Neural cell (in vitro differentiated cells): ENCODE data around the gene DOK6. TPM values are rescaled to one million over a fixed set of nuclear protein-coding genes. Genes with fewer than 3 reads are reported as not detected.

Experiments used
- H2AFZ ChIP-seq: fragments of 200-600, 300-800 bp; sonication (generic), shearing (Covaris generic); 2 replicates; pipeline ENCODE4 v1.6.0; 2014; ENCODE audit warnings: low read depth, mild to moderate bottlenecking, antibody characterized with exemption, low read length, moderate library complexity
- H3F3A ChIP-seq: fragments of 200-600 bp; shearing (Covaris generic); 2 replicates; pipeline ENCODE4 v1.6.1; 2016; ENCODE audit warnings: mild to moderate bottlenecking, moderate library complexity, mixed read lengths, antibody characterized with exemption, low read length; ENCODE audit not compliant: insufficient read depth, poor library complexity, severe bottlenecking
- H3K27ac ChIP-seq: fragments of 200-600, 300-800 bp; sonication (generic), shearing (Covaris generic); 2 replicates; pipeline ENCODE4 v1.5.1; 2014; ENCODE audit warnings: mild to moderate bottlenecking, low read length, moderate library complexity
- H3K27me3 ChIP-seq: fragments of 300-800, 200-600 bp; sonication (generic), shearing (Covaris generic); 2 replicates; pipeline ENCODE4 v1.6.0; 2014; ENCODE audit warnings: mild to moderate bottlenecking, low read depth, low read length, moderate library complexity; ENCODE audit not compliant: insufficient read depth
- H3K36me3 ChIP-seq: fragments of 300-800, 200-600 bp; sonication (generic), shearing (Covaris generic); 2 replicates; pipeline ENCODE4 v1.5.1; 2014; ENCODE audit warnings: mild to moderate bottlenecking, antibody characterized with exemption, low read length, moderate library complexity; ENCODE audit not compliant: insufficient read depth
- H3K4me2 ChIP-seq: fragments of 300-800, 200-600 bp; sonication (generic), shearing (Covaris generic); 2 replicates; pipeline ENCODE4 v1.6.0; 2014; ENCODE audit warnings: mild to moderate bottlenecking, low read length
- H3K4me3 ChIP-seq: fragments of 300-800, 200-600 bp; sonication (generic), shearing (Covaris generic); 2 replicates; pipeline ENCODE4 v1.5.1; 2014; ENCODE audit warnings: mild to moderate bottlenecking, low read length, moderate library complexity
- H3K79me2 ChIP-seq: fragments of 200-600 bp; shearing (Covaris generic); replicated peaks from 2 replicates; pipeline ENCODE4 v1.6.0; 2014; ENCODE audit warnings: mild to moderate bottlenecking, low read length, moderate library complexity; ENCODE audit not compliant: insufficient read depth
- H3K9ac ChIP-seq: fragments of 300-800, 200-600 bp; sonication (generic), shearing (Covaris generic); 2 replicates; pipeline ENCODE4 v1.6.1; 2016; ENCODE audit warnings: mild to moderate bottlenecking, low read length, mixed read lengths
- H3K9me2 ChIP-seq: fragments of 200-600 bp; shearing (Covaris generic); 2 replicates; pipeline ENCODE4 v1.6.1; 2016; ENCODE audit warnings: mild to moderate bottlenecking, low read length, mixed read lengths; ENCODE audit not compliant: insufficient read depth
- H3K9me3 ChIP-seq: fragments of 200-600, 300-800 bp; sonication (generic), shearing (Covaris generic); 2 replicates; pipeline ENCODE4 v1.6.1; 2016; ENCODE audit warnings: mild to moderate bottlenecking, mixed run types, low read length, moderate library complexity, mixed read lengths
- H4K20me1 ChIP-seq: fragments of 200-600 bp; shearing (Covaris generic); 2 replicates; pipeline ENCODE4 v1.6.1; 2016; ENCODE audit warnings: mild to moderate bottlenecking, mixed run types; ENCODE audit not compliant: insufficient read depth
- CTCF ChIP-seq: fragments of 450-650 bp; IDR thresholded peaks from 2 replicates; pipeline ENCODE4 v1.5.1; 2014; ENCODE audit warnings: antibody characterized with exemption, mild to moderate bottlenecking, moderate library complexity; ENCODE audit not compliant: poor library complexity, severe bottlenecking
- EP300 ChIP-seq: fragments of 450-650 bp; conservative IDR thresholded peaks from 2 replicates; pipeline ENCODE4 v1.6.1; 2014; ENCODE audit warnings: antibody characterized with exemption, mild to moderate bottlenecking, moderate library complexity; ENCODE audit not compliant: poor library complexity, severe bottlenecking
- EZH2 ChIP-seq: fragments of 200-600, 300-800 bp; shearing (Covaris generic), sonication (generic); IDR thresholded peaks from 2 replicates; pipeline ENCODE4 v1.6.1; 2014; ENCODE audit warnings: antibody characterized with exemption, low read length, borderline replicate concordance, mild to moderate bottlenecking; ENCODE audit not compliant: insufficient read depth, poor library complexity, severe bottlenecking
- MXI1 ChIP-seq: fragments of 450-650 bp; conservative IDR thresholded peaks from 2 replicates; pipeline ENCODE4 v1.6.1; 2014; ENCODE audit warnings: antibody characterized with exemption, mild to moderate bottlenecking; ENCODE audit not compliant: poor library complexity, severe bottlenecking
- POLR2AphosphoS5 ChIP-seq: IDR thresholded peaks from 2 replicates; pipeline ENCODE4 v1.6.1; 2012
- RAD21 ChIP-seq: fragments of 450-650 bp; conservative IDR thresholded peaks from 2 replicates; pipeline ENCODE4 v1.6.1; 2014; ENCODE audit warnings: antibody characterized with exemption, mild to moderate bottlenecking, moderate library complexity
- REST ChIP-seq: IDR thresholded peaks from 2 replicates; pipeline ENCODE4 v1.6.1; 2012; ENCODE audit warnings: borderline replicate concordance
- SMC3 ChIP-seq: fragments of 450-650 bp; conservative IDR thresholded peaks from 2 replicates; pipeline ENCODE4 v1.6.1; 2014; ENCODE audit warnings: antibody characterized with exemption, mild to moderate bottlenecking, moderate library complexity; ENCODE audit not compliant: poor library complexity
- TAF1 ChIP-seq: IDR thresholded peaks from 2 replicates; pipeline ENCODE4 v1.6.1; 2012; ENCODE audit warnings: low read depth
- polyA plus RNA-seq: library from polyadenylated mRNA; depleted of rRNA; stranded (reverse); fragments of >200 nt; gene quantifications from 2 replicates; pipeline ENCODE4 v1.2.3, GENCODE V29; 2014

Gene DOK6
- polyA plus RNA-seq, 1 donor from 2014 or later: 9.7 TPM

- Histone ChIP-seq H3K36me3 (no peaks in the 10 kb centered on the region), H3K79me2 (no peaks in the 10 kb centered on the region), H3K4me2 (no peak overlapping the region), H3K27ac (no peak overlapping the region), H3K9me2 (no peaks in the 10 kb centered on the region), H3K9me3 (no peaks in the 10 kb centered on the region), H3K4me3 (no peak overlapping the region), H3K27me3 (no peaks in the 10 kb centered on the region), H3K9ac (no peak overlapping the region), H4K20me1 (no peaks in the 10 kb centered on the region), H2AFZ (no peak overlapping the region), H3F3A (no peaks in the 10 kb centered on the region)
- TF ChIP-seq EP300 (no peak), TAF1 (no peak), RAD21 (no peak), POLR2AphosphoS5 (no peak), SMC3 (no peak), MXI1 (no peak), CTCF (no peak), REST (no peak), EZH2 (no peak)
Observed at GRCh38 chr18:69638056-69638455, 237.4 kb downstream of the DOK6 start.

GRCh38 chr18:69647702-69648101 lies 247.0 kb downstream of the DOK6 start:
- Histone ChIP-seq H3K27me3 (no peaks in the 10 kb centered on the region), H3K79me2 (no peaks in the 10 kb centered on the region), H3K9me2 (no peaks in the 10 kb centered on the region), H3F3A (no peaks in the 10 kb centered on the region), H3K9me3 (no peaks in the 10 kb centered on the region), H2AFZ (no peak overlapping the region), H3K4me2 (no peak overlapping the region), H3K4me3 (no peak overlapping the region), H3K36me3 (no peaks in the 10 kb centered on the region), H3K27ac (no peak overlapping the region), H4K20me1 (no peaks in the 10 kb centered on the region), H3K9ac (no peak overlapping the region)
- no peak for TF ChIP-seq RAD21
- TF ChIP-seq MXI1: no peak
- TF ChIP-seq EZH2: no peak
- no peak for TF ChIP-seq TAF1
- TF ChIP-seq EP300: no peak
- TF ChIP-seq POLR2AphosphoS5: no peak
- no peak for TF ChIP-seq REST
- no peak for TF ChIP-seq SMC3
- TF ChIP-seq CTCF: no peak
